GM12875 (cell line): ENCODE data around the gene DDX41.

Experiments
- H3K4me3 ChIP-seq: one replicate; pipeline ENCODE4 v1.5.1; 2011; ENCODE audit warnings: low read depth, low read length, control low read depth
- CTCF ChIP-seq: IDR thresholded peaks from 2 replicates; pipeline ENCODE4 v1.5.1; 2011; ENCODE audit warnings: low read depth, mild to moderate bottlenecking, control low read depth, inconsistent platforms, low read length, moderate library complexity, borderline replicate concordance; ENCODE audit not compliant: insufficient read depth

Gene DDX41

GRCh38 chr5:177474846-177475562, 41.8 kb downstream of the DDX41 start:
- H3K4me3 ChIP-seq = no peak overlapping the region
- TF ChIP-seq CTCF = no peak

GRCh38 chr5:177474002-177474476, 42.7 kb downstream of the DDX41 start:
- no peak overlapping the region for H3K4me3 ChIP-seq
- TF ChIP-seq CTCF = no peak

- peak within 1 kb of the TSS; percentile 69 for H3K4me3 ChIP-seq
- no peak for TF ChIP-seq CTCF
These were observed 43.2 kb downstream of the DDX41 start, which contains the start of gene DBN1 for GRCh38 chr5:177473443-177474001. DBN1 (minus strand) TSS chr5:177473634; CDS start chr5:177473521, 113 bp downstream.

- TF ChIP-seq CTCF = no peak
- peak overlapping the region; percentile 69 for H3K4me3 ChIP-seq
These were observed 44.0 kb downstream of the DDX41 start for GRCh38 chr5:177472460-177473442.

- H3K4me3 ChIP-seq = peak overlapping the region; percentile 69
- TF ChIP-seq CTCF = no peak
These were observed 45.0 kb downstream of the DDX41 start for GRCh38 chr5:177471610-177472356.

- H3K4me3 ChIP-seq = no peak overlapping the region
- no peak for TF ChIP-seq CTCF
These were observed 45.8 kb downstream of the DDX41 start for GRCh38 chr5:177470759-177471536.
